T-helper 1 cell treated with Interleukin-12 subunit alpha and Interleukin-12 subunit beta and Interleukin-4 antibody, amounts not matched to agents 30 μg/mL and 1 μg/mL, for 36 hours (primary cell): ENCODE measurements around the gene EYS.
"Not testable (repeated sequence)": the region's sequence is repeated elsewhere in the genome, so short reads cannot be mapped to it uniquely, and the experiment has no call there.

Experiments
- H3K27ac Mint-ChIP-seq: one replicate; pipeline ENCODE4 v1.8.0; 2021; ENCODE audit warnings: mild to moderate bottlenecking, mixed read lengths
- H3K27me3 Mint-ChIP-seq: one replicate; pipeline ENCODE4 v1.8.0; 2021; ENCODE audit warnings: low read depth, mixed read lengths
- H3K36me3 Mint-ChIP-seq: one replicate; pipeline ENCODE4 v1.8.0; 2021; ENCODE audit warnings: low read depth, mixed read lengths
- H3K4me1 Mint-ChIP-seq: one replicate; pipeline ENCODE4 v1.8.0; 2021; ENCODE audit warnings: low read depth, mixed read lengths
- H3K4me3 Mint-ChIP-seq: one replicate; pipeline ENCODE4 v1.8.0; 2021; ENCODE audit warnings: mild to moderate bottlenecking, moderate library complexity, mixed read lengths
- H3K9me3 Mint-ChIP-seq: one replicate; pipeline ENCODE4 v1.8.0; 2021; ENCODE audit warnings: mixed read lengths

Gene EYS

GRCh38 chr6:65468307-65468706, 238.7 kb downstream of the EYS start:
- H3K36me3 Mint-ChIP-seq = no peaks in the 10 kb centered on the region
- H3K4me3 Mint-ChIP-seq = no peak overlapping the region
- H3K9me3 Mint-ChIP-seq = peaks cover 3% of the 10 kb centered on the region
- no peak overlapping the region for H3K27ac Mint-ChIP-seq
- no peaks in the 10 kb centered on the region for H3K27me3 Mint-ChIP-seq
- no peaks in the 10 kb centered on the region for H3K4me1 Mint-ChIP-seq

DNA sequence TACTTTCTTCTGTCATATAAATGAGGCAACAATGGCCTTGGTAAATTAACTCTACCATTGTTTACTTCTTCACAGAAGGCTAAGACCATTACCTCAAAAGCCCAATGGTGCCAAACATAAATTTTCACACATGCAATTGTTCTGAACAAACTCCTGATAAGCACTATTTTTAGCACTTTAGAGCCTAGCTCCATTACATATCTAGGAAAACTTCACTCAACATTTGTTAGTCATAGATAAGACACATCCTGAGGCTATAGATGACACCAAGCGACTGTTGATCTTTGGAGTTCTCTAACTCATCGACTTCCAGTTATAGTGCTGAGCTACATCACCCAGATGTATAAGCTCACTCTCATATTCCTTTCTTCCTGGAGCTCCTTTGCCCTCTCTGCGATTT, 245.9 kb downstream of the EYS start:
- no peak overlapping the region for H3K27ac Mint-ChIP-seq
- peaks cover 17% of the 10 kb centered on the region for H3K9me3 Mint-ChIP-seq
- H3K4me1 Mint-ChIP-seq = no peaks in the 10 kb centered on the region
- no peaks in the 10 kb centered on the region for H3K36me3 Mint-ChIP-seq
- H3K4me3 Mint-ChIP-seq = no peak overlapping the region
- no peaks in the 10 kb centered on the region for H3K27me3 Mint-ChIP-seq

- no peak overlapping the region for H3K4me3 Mint-ChIP-seq
- H3K9me3 Mint-ChIP-seq = peaks cover 10% of the 10 kb centered on the region
- no peaks in the 10 kb centered on the region for H3K4me1 Mint-ChIP-seq
- H3K27ac Mint-ChIP-seq = no peak overlapping the region
- H3K36me3 Mint-ChIP-seq = no peaks in the 10 kb centered on the region
- H3K27me3 Mint-ChIP-seq = no peaks in the 10 kb centered on the region
Measured at GRCh38 chr6:65452333-65452732, 254.7 kb downstream of the EYS start.

- no peak overlapping the region for H3K4me3 Mint-ChIP-seq
- no peaks in the 10 kb centered on the region for H3K27me3 Mint-ChIP-seq
- no peak overlapping the region for H3K27ac Mint-ChIP-seq
- H3K9me3 Mint-ChIP-seq = peaks cover 4% of the 10 kb centered on the region
- H3K4me1 Mint-ChIP-seq = no peaks in the 10 kb centered on the region
- H3K36me3 Mint-ChIP-seq = no peaks in the 10 kb centered on the region
Measured at GRCh38 chr6:65450451-65450850, 256.6 kb downstream of the EYS start.

DNA sequence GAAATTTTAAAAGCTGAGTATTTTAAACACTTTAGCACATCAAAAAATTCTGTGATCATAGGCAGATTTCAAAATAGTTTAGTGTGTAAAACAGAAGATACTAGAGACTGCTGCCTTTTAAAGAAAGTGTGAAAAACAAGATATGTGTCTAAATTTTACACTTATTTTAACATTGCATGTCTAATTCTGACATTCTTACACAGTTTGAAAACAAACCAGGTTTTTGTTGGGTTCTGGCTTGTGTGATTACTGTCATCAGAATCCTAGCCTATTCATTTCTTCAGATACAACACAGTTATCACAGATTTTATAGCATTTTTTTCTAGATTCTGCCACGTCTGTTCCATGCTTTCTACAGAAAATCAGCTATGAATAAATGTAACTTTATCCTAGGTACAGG, 257.1 kb downstream of the EYS start:
- H3K27ac Mint-ChIP-seq = no peak overlapping the region
- H3K4me1 Mint-ChIP-seq = no peaks in the 10 kb centered on the region
- H3K36me3 Mint-ChIP-seq = no peaks in the 10 kb centered on the region
- no peaks in the 10 kb centered on the region for H3K27me3 Mint-ChIP-seq
- peaks cover 4% of the 10 kb centered on the region for H3K9me3 Mint-ChIP-seq
- no peak overlapping the region for H3K4me3 Mint-ChIP-seq

DNA sequence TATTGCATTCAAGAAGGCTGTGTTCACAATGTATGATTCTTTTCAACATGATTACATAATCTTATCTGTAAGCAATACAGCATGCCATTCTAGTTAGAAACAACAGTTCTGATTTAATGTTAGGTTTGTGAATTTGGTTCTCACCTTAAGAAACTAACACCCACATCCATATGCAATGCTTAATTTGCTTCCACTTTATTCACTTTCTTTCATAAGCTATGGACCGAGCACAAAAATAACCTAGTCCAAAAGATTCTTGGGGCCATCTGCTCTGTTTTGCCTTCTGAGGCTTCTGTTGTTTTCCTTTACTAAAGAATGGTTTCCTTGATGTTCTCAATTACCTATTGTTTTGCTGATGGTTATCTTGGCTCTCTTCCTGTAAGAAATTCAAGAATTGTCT, 258.2 kb downstream of the EYS start:
- Mint-ChIP-seq H3K27ac (no peak overlapping the region), H3K27me3 (no peaks in the 10 kb centered on the region), H3K36me3 (no peaks in the 10 kb centered on the region), H3K4me3 (no peak overlapping the region), H3K9me3 (peaks cover 4% of the 10 kb centered on the region), H3K4me1 (no peaks in the 10 kb centered on the region)

- Mint-ChIP-seq H3K4me1 (no peaks in the 10 kb centered on the region), H3K4me3 (no peak overlapping the region), H3K9me3 (peaks cover 12% of the 10 kb centered on the region), H3K27ac (no peak overlapping the region), H3K27me3 (no peaks in the 10 kb centered on the region), H3K36me3 (no peaks in the 10 kb centered on the region)
Measured at GRCh38 chr6:65436281-65436680, 270.7 kb downstream of the EYS start.

GRCh38 chr6:65416621-65417020, 290.4 kb downstream of the EYS start:
- peaks cover 26% of the 10 kb centered on the region for H3K9me3 Mint-ChIP-seq

DNA sequence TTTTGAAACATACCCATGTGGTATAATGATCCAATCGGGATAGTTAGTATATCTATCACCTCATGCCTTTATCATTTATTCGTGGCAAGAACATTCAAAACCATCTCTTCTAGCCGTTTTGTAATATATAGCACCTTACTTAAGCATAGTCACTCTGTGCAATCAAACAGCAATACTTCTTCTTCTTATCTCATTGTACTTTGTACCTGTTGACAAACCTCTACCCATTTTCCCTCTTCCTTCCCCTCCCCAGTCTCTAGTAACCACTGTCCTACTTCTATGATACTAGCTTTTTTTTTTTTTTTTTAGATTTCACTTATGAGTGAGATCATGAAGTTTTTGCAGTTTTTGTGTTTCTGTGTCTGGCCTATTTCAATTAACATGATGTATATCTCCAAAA, 296.7 kb downstream of the EYS start:
- Mint-ChIP-seq H3K27ac (no peak overlapping the region), H3K36me3 (no peaks in the 10 kb centered on the region), H3K9me3 (peaks cover 19% of the 10 kb centered on the region), H3K4me3 (no peak overlapping the region), H3K4me1 (no peaks in the 10 kb centered on the region), H3K27me3 (no peaks in the 10 kb centered on the region)

More at GRCh38 chr6:65416621-65417020, 290.4 kb downstream of the EYS start:
- H3K4me1 Mint-ChIP-seq = no peaks in the 10 kb centered on the region
- H3K27ac Mint-ChIP-seq = no peak overlapping the region
- no peaks in the 10 kb centered on the region for H3K36me3 Mint-ChIP-seq
- no peaks in the 10 kb centered on the region for H3K27me3 Mint-ChIP-seq
- no peak overlapping the region for H3K4me3 Mint-ChIP-seq

DNA sequence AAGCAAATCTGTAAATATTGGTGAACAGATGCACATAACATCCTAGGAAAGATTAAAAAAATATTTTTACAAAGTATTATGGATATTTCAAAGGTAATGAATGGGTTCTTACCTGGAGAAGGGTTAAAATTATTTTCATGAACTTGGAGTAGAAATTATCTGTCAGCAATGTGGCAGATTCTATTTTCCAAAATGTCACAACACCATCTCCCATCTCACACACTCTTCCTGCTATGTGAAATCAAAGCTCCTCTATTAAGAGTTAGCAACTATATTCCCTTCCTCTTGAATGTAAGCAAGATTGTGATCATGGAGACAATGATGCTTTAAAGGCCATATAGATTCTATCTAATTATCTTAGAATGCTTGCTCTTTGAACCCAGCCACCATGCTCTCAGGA, 304.5 kb downstream of the EYS start:
- Mint-ChIP-seq H3K4me3 (no peak overlapping the region), H3K27me3 (no peaks in the 10 kb centered on the region), H3K4me1 (no peaks in the 10 kb centered on the region), H3K36me3 (no peaks in the 10 kb centered on the region), H3K27ac (no peak overlapping the region), H3K9me3 (peaks cover 6% of the 10 kb centered on the region)

DNA sequence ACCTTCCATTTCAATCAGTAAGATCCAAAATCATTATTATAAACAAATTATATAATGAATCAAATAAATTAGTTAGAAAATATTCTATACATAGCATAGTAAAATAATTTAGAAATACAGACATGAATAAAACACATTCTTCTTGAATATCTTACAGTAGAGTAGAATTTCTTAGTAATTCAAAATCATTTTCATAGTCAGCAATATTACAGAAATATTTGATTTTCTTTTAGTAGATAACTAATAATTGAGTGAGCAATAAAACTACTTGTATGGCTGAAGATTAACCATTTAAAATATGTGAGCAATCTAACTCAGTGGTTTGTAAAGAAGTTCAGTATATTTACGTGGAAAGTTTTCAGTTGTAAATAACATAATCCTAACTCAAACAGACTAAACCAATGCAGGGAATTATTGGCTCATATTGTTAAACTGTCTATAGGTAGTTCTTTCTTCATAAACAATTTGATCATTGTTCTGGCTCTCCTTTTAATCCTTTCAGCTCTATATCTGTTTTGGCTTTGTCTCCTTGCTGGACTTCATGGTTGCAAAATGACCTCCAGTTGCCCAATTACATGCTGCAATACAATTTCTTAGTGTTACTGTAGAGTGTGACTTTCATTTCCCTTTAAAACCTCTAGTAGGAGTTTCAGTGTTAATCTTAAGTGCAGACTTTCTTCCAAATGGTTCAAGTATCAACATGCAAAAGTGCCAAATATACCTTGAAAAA, 307.5 kb downstream of the EYS start:
- Mint-ChIP-seq H3K27ac (no peak overlapping the region), H3K36me3 (no peaks in the 10 kb centered on the region), H3K4me1 (no peaks in the 10 kb centered on the region), H3K9me3 (peaks cover 26% of the 10 kb centered on the region), H3K27me3 (no peaks in the 10 kb centered on the region), H3K4me3 (no peak overlapping the region)

- no peak overlapping the region for H3K27ac Mint-ChIP-seq
Measured at GRCh38 chr6:65398851-65399250, 308.2 kb downstream of the EYS start.

DNA sequence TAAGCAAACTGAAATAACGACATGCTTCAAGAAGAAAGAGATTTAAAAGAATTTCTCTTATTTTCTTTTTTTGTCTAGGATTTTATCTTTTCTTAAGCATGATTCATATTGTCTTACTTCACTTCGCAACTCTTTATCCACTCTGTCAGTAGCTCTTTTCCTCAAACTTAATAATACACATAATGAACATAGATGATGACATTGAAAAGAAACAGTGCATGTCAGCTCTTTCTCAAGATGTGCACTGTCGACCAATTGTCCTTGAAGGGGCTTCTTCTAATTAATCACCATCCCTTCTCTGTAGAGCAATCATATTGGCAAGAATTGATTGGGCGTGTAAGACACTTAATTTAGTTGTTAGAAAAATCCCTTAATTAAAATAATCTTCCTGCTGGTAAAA, 356.5 kb downstream of the EYS start:
- Mint-ChIP-seq H3K4me1 (no peaks in the 10 kb centered on the region), H3K36me3 (no peaks in the 10 kb centered on the region), H3K9me3 (peaks cover 2% of the 10 kb centered on the region), H3K27me3 (no peaks in the 10 kb centered on the region), H3K27ac (no peak overlapping the region), H3K4me3 (no peak overlapping the region)

More at GRCh38 chr6:65398851-65399250, 308.2 kb downstream of the EYS start:
- no peaks in the 10 kb centered on the region for H3K27me3 Mint-ChIP-seq
- H3K4me3 Mint-ChIP-seq = no peak overlapping the region
- H3K9me3 Mint-ChIP-seq = peaks cover 26% of the 10 kb centered on the region
- no peaks in the 10 kb centered on the region for H3K36me3 Mint-ChIP-seq
- no peaks in the 10 kb centered on the region for H3K4me1 Mint-ChIP-seq

DNA sequence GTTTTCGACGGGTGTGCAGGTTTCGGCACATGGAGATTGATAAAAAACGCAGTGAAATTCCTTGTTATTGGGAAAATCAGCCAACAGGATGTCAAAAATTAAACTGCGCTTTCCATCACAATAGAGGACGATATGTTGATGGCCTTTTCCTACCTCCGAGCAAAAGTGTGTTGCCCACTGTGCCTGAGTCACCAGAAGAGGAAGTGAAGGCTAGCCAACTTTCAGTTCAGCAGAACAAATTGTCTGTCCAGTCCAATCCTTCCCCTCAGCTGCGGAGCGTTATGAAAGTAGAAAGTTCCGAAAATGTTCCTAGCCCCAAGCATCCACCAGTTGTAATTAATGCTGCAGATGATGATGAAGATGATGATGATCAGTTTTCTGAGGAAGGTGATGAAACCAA, 404.4 kb downstream of the EYS start:
- H3K4me3 Mint-ChIP-seq, H3K4me1 Mint-ChIP-seq, H3K27me3 Mint-ChIP-seq, H3K9me3 Mint-ChIP-seq, H3K27ac Mint-ChIP-seq, H3K36me3 Mint-ChIP-seq: not testable (repeated sequence)

DNA sequence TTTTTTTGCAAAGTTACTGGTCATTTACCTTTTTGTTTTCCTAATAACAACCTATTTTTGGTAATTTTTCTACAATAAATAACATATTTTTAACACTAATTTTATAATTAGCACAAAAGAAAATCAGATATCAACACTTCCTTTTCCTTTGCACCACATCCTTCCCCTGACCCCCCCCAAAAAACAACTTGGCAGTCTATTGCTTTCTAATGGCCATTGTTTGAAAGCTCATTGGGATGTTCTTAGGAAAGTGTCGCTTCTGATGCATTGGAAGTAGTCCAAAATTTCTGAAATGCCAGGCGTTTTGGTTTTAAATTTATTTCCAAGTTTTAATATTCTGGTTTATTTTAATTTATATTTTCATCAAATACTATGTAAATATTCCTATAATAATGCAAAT, 407.8 kb downstream of the EYS start:
- H3K4me3 Mint-ChIP-seq = no peak overlapping the region
- no peaks in the 10 kb centered on the region for H3K4me1 Mint-ChIP-seq
- H3K36me3 Mint-ChIP-seq = no peaks in the 10 kb centered on the region
- H3K27ac Mint-ChIP-seq = no peak overlapping the region
- H3K9me3 Mint-ChIP-seq = no peaks in the 10 kb centered on the region
- no peaks in the 10 kb centered on the region for H3K27me3 Mint-ChIP-seq

DNA sequence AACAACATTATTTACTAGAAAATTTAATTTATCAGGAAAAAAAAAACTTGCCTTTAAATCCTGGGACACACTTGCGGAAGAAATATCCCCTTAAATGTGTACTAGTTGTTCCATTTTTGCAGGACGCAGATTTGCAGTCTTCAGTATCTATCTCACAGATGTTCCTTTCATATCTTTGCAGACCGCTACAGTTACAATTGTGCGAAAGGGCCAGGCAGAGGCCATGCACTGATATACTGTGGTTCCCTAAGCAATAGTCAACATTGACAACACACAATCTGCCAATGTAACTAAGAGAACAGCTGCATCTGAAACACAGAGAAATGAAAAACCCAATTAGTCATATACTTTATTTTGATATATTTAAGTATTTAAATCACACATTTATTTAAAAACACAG, 411.2 kb downstream of the EYS start:
- Mint-ChIP-seq H3K27me3 (no peaks in the 10 kb centered on the region), H3K36me3 (no peaks in the 10 kb centered on the region), H3K9me3 (peaks cover 6% of the 10 kb centered on the region), H3K4me1 (no peaks in the 10 kb centered on the region), H3K27ac (no peak overlapping the region), H3K4me3 (no peak overlapping the region)
